Measurements from ENCODE around the gene ZNF485. TPM values are rescaled to one million over a fixed set of nuclear protein-coding genes. Genes with fewer than 3 reads are reported as not detected.

ZNF485 gene
- total and polyA plus RNA-seq, 2 of the 8 experiments (the other 6 are each of a cell fraction or from before 2014, with no cell fraction given) = 2.5 to 8.2 TPM

GRCh38 chr10:43594944-43595589 lies 11.2 kb upstream of the ZNF485 start (continued):
- TF ChIP-seq GTF2F1 (IDR thresholded peaks at IDR 0.05; ENCODE audit: borderline replicate concordance, low read depth, low read length) (no peak), TBP (IDR thresholded peaks at IDR 0.05; ENCODE audit: low read depth, low read length) (no peak)

Measured in H1 (cell line).